Neuronal stem cell (in vitro differentiated cells): ENCODE data around the gene STK38L.

Experiments used
- DNase-seq: peaks from one replicate; pipeline ENCODE4 v3.0.0-alpha.2; 2013; ENCODE audit warnings: low spot score
- H2AFZ ChIP-seq: one replicate; pipeline ENCODE4 v1.6.1; 2013; ENCODE audit warnings: mild to moderate bottlenecking, low read length, inconsistent platforms
- H2AK5ac ChIP-seq: 2 replicates; pipeline ENCODE4 v1.6.1; 2013; ENCODE audit warnings: low read depth, mild to moderate bottlenecking, inconsistent platforms, low read length, moderate library complexity, mixed read lengths
- H2BK120ac ChIP-seq: 2 replicates; pipeline ENCODE4 v1.6.1; 2013; ENCODE audit warnings: low read depth, mild to moderate bottlenecking, inconsistent platforms, low read length, moderate library complexity, mixed read lengths
- H2BK12ac ChIP-seq: one replicate; pipeline ENCODE4 v1.6.1; 2013; ENCODE audit warnings: low read length, inconsistent platforms
- H2BK15ac ChIP-seq: 2 replicates; pipeline ENCODE4 v1.6.1; 2013; ENCODE audit warnings: mild to moderate bottlenecking, low read length, inconsistent platforms, mixed read lengths
- H2BK5ac ChIP-seq: one replicate; pipeline ENCODE4 v1.6.1; 2013; ENCODE audit warnings: inconsistent platforms, mild to moderate bottlenecking, low read length, moderate library complexity
- H3K14ac ChIP-seq: one replicate; pipeline ENCODE4 v1.6.1; 2013; ENCODE audit warnings: low read length, inconsistent platforms
- H3K18ac ChIP-seq: 2 replicates; pipeline ENCODE4 v1.6.1; 2013; ENCODE audit warnings: low read length, inconsistent platforms
- H3K23ac ChIP-seq: 2 replicates; pipeline ENCODE4 v1.6.1; 2013; ENCODE audit warnings: low read depth, mild to moderate bottlenecking, mixed read lengths, low read length, inconsistent platforms; ENCODE audit not compliant: poor library complexity
- H3K27ac ChIP-seq: replicated peaks from 3 replicates; pipeline ENCODE4 v1.5.1; 2013; ENCODE audit warnings: low read length, inconsistent platforms
- H3K27me3 ChIP-seq, 3 experiments: 2 replicates each; pipeline ENCODE4 v1.6.1; 2013; ENCODE audit warnings: low read length in 3 of 3, mild to moderate bottlenecking in 2 of 3, inconsistent platforms in 1 of 3, low read depth in 1 of 3, mixed read lengths in 1 of 3, moderate library complexity in 1 of 3; ENCODE audit not compliant: control insufficient read depth in 3 of 3, insufficient read depth in 3 of 3
- H3K36me3 ChIP-seq, 2 donors: replicated peaks in 1 of 2; 2 replicates each; pipeline ENCODE4 v1.6.1; 2013; ENCODE audit warnings: low read length in 2 of 2; ENCODE audit not compliant: control insufficient read depth in 2 of 2, insufficient read depth in 2 of 2
- H3K4ac ChIP-seq: 2 replicates; pipeline ENCODE4 v1.6.1; 2013; ENCODE audit warnings: inconsistent platforms, mild to moderate bottlenecking, low read length, moderate library complexity
- H3K4me1 ChIP-seq, 2 donors: 1 replicate in 1 of 2; 2 replicates in 1 of 2; pipeline ENCODE4 v1.6.1; 2013; ENCODE audit warnings: low read length in 2 of 2, low read depth in 1 of 2; ENCODE audit not compliant: control insufficient read depth in 2 of 2, insufficient read depth in 1 of 2
- H3K4me2 ChIP-seq: one replicate; pipeline ENCODE4 v1.6.1; 2013; ENCODE audit warnings: mild to moderate bottlenecking, low read length, inconsistent platforms; ENCODE audit not compliant: insufficient read depth, poor library complexity, severe bottlenecking
- H3K4me3 ChIP-seq, 2 donors: 2 replicates each; pipeline ENCODE4 v1.5.1; 2013; ENCODE audit warnings: low read length in 2 of 2, mild to moderate bottlenecking in 2 of 2, inconsistent platforms in 1 of 2, moderate library complexity in 1 of 2
- H3K79me1 ChIP-seq: one replicate; pipeline ENCODE4 v1.6.1; 2013; ENCODE audit warnings: low read depth, mild to moderate bottlenecking, inconsistent platforms, low read length, moderate library complexity
- H3K9ac ChIP-seq: one replicate; pipeline ENCODE4 v1.6.1; 2013; ENCODE audit warnings: mild to moderate bottlenecking, low read depth, low read length, inconsistent platforms; ENCODE audit not compliant: poor library complexity
- H3K9me3 ChIP-seq, 2 donors: replicated peaks in 1 of 2; 2 replicates each; pipeline versions ENCODE3 to v1.6.1; 2013; ENCODE audit warnings: low read length in 2 of 2, mild to moderate bottlenecking in 2 of 2, inconsistent platforms in 1 of 2, low read depth in 1 of 2, mixed read lengths in 1 of 2, moderate library complexity in 1 of 2; ENCODE audit not compliant: control insufficient read depth in 2 of 2, insufficient read depth in 1 of 2
- H4K8ac ChIP-seq: one replicate; pipeline ENCODE4 v1.6.1; 2013; ENCODE audit warnings: low read depth, mild to moderate bottlenecking, inconsistent platforms, low read length, moderate library complexity
- H4K91ac ChIP-seq: one replicate; pipeline ENCODE4 v1.6.1; 2013; ENCODE audit warnings: low read length, low read depth, mild to moderate bottlenecking, inconsistent platforms; ENCODE audit not compliant: poor library complexity
- WGBS, 2 donors: extraction: QIAGEN DNeasy Blood & Tissue Kit; methylation state at CpG; one replicate each; pipeline ENCODE4 v1.1.7; 2013; ENCODE audit warnings: missing lambda C conversion rate in 2 of 2, mixed read lengths in 1 of 2; ENCODE audit not compliant: insufficient read length in 2 of 2, insufficient replicate concordance in 1 of 2; ENCODE audit errors: extremely low coverage in 2 of 2; 5-methylcytosine and 5-hydroxymethylcytosine counted together

The STK38L gene

DNA sequence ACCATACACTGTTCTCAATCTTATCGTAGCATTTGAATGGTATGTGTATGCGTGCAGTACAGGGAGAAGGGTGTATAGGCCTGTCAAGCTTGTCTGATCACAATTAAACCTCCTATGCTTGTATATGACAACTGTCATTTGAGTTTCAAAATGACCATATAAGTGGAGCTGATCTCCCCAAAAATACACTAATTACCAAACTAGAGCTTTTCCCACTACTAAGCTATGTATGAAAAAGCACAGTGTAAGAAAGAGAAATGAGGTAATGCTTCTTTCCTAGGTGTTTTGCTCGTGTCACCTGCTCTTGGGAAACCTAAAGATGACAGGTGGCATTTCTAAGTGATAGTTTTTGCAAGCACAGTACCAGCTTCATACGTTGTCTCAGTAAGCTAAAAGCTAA lies 1.1 kb upstream of the STK38L start:
- no peak overlapping the region for H3K27ac ChIP-seq

DNA sequence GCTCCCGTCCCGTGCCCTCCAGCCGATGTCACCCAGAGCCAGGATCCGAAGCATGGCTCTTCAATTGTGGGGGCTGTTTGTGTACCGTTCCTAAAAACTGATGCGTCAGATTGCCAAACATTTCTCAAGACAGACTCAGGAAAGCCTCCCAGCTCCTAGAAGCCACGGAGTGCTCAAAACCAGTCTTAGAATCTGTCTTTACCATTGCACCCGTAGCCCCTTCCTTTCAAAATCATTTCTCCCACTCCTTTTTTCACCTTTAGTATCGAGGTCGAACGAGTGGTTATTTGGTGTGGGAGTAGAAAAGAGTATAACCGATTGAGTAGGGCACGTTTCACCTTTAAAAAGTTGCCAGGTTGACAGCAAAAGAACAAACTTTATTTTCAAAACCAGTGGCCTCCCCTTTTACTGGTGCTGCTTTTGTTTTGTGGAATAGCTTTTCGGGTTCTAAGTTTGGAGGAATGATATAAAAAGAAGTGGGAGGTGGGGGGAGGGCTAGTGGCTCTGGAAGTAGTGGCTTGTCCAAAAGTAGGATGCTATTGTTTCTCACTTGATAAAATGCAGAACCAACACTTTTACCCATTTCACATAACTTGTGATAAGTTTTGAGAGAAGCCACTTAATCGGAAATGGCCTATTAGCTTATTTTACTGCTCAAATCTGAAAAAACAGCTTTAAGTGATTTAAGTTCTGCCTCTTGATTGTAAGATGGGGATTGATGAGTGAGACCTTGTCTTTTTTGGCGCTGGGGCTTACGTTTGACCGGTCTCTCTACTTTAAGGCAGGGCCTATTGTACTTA lies 803 bp downstream of the STK38L start:
- H3K9me3 ChIP-seq: no peaks in the 10 kb centered on the region
- peak overlapping the region; percentile 79 for H3K9ac ChIP-seq
- H2BK120ac ChIP-seq: no peak overlapping the region
- no peaks in the 10 kb centered on the region for H3K36me3 ChIP-seq
- H4K91ac ChIP-seq: no peak overlapping the region
- H3K4ac ChIP-seq: no peak overlapping the region
- no peak overlapping the region for H2BK15ac ChIP-seq
- H3K4me2 ChIP-seq: peak overlapping the region; percentile 56
- H2AK5ac ChIP-seq: no peak overlapping the region
- peaks cover 3 to 11% of the 10 kb centered on the region in 2 donors for H3K4me1 ChIP-seq
- H2AFZ ChIP-seq: peak overlapping the region; percentile 90
- WGBS, 2 donors: no CpG with 5 or more reads among the region's 18 CpGs
- DNase-seq: no peak
- no peak overlapping the region for H3K23ac ChIP-seq
- no peak overlapping the region for H2BK5ac ChIP-seq
- peak overlapping the region; percentile 62 for H3K27ac ChIP-seq
- H3K14ac ChIP-seq: no peak overlapping the region
- no peak overlapping the region for H2BK12ac ChIP-seq
- peak overlapping the region; percentile 70 to 95 for H3K4me3 ChIP-seq
- H3K79me1 ChIP-seq: no peaks in the 10 kb centered on the region
- peaks cover 0 to 2% (median 0%) of the 10 kb centered on the region in 3 experiments for H3K27me3 ChIP-seq
- H4K8ac ChIP-seq: no peak overlapping the region
- peak overlapping the region; percentile 94 for H3K18ac ChIP-seq

More for the DNA sequence above, 1.1 kb upstream of the STK38L start:
- Histone ChIP-seq H3K18ac (no peak overlapping the region), H3K4ac (no peak overlapping the region), H3K4me1 (peaks cover 3 to 11% of the 10 kb centered on the region in 2 donors), H2BK12ac (no peak overlapping the region), H4K91ac (no peak overlapping the region), H4K8ac (no peak overlapping the region), H3K23ac (no peak overlapping the region), H3K27me3 (peaks cover 0 to 2% (median 0%) of the 10 kb centered on the region in 3 experiments), H3K4me2 (no peak overlapping the region), H2AK5ac (no peak overlapping the region), H2BK15ac (no peak overlapping the region), H2BK5ac (no peak overlapping the region), H3K36me3 (no peaks in the 10 kb centered on the region), H2AFZ (peak overlapping the region; percentile 90), H2BK120ac (no peak overlapping the region), H3K9ac (no peak overlapping the region), H3K4me3 (no peak overlapping the region), H3K79me1 (no peaks in the 10 kb centered on the region), H3K14ac (no peak overlapping the region), H3K9me3 (no peaks in the 10 kb centered on the region)
- no CpG with 5 or more reads among the region's 4 CpGs for WGBS, 2 donors
- no peak for DNase-seq

DNA sequence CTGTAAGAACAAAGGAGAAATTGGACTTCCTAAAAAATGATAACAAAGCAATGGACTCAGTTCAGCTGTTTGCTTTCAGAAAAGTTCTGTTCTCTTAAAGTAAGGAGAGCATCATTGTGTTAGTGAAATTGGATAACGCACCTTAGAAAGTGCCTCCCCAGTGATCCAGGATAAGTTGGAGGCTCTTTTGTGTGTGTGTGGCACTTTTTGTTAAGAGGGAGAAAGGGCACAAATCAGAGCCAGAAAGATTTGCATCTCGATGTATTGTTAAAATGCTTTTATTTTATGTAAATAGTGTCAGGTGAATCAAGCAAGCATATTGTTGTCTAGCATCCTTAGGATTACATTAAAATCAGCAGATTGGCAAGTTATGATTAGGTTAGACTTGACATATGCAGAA lies 2.1 kb downstream of the STK38L start:
- peaks cover 0 to 2% (median 0%) of the 10 kb centered on the region in 3 experiments for H3K27me3 ChIP-seq
- H3K36me3 ChIP-seq: no peaks in the 10 kb centered on the region
- DNase-seq: no peak
- peak overlapping the region in 1 of 2 donors; percentile 70 for H3K4me3 ChIP-seq
- no peak overlapping the region for H3K14ac ChIP-seq
- no peak overlapping the region for H2BK12ac ChIP-seq
- no peak overlapping the region for H3K4ac ChIP-seq
- peaks cover 3 to 11% of the 10 kb centered on the region in 2 donors for H3K4me1 ChIP-seq
- no peaks in the 10 kb centered on the region for H3K79me1 ChIP-seq
- no peak overlapping the region for H3K9ac ChIP-seq
- H3K9me3 ChIP-seq: no peaks in the 10 kb centered on the region
- H4K91ac ChIP-seq: no peak overlapping the region
- no peak overlapping the region for H2BK120ac ChIP-seq
- no peak overlapping the region for H3K23ac ChIP-seq
- H2BK15ac ChIP-seq: no peak overlapping the region
- no peak overlapping the region for H3K4me2 ChIP-seq
- no peak overlapping the region for H2AFZ ChIP-seq
- WGBS, 2 donors: no CpG with 5 or more reads among the region's 2 CpGs
- no peak overlapping the region for H3K27ac ChIP-seq
- H2AK5ac ChIP-seq: no peak overlapping the region
- H4K8ac ChIP-seq: no peak overlapping the region
- no peak overlapping the region for H3K18ac ChIP-seq
- H2BK5ac ChIP-seq: no peak overlapping the region

GRCh38 chr12:27246774-27247173 lies 2.7 kb downstream of the STK38L start:
- no peak overlapping the region for H2AK5ac ChIP-seq
- H3K4me1 ChIP-seq: peaks cover 3 to 11% of the 10 kb centered on the region in 2 donors
- no peaks in the 10 kb centered on the region for H3K36me3 ChIP-seq
- no peak overlapping the region for H4K8ac ChIP-seq
- H3K9me3 ChIP-seq: no peaks in the 10 kb centered on the region
- no peak overlapping the region for H3K27ac ChIP-seq
- no peak overlapping the region for H3K14ac ChIP-seq
- H2AFZ ChIP-seq: no peak overlapping the region
- WGBS, 2 donors: no CpG with 5 or more reads among the region's 5 CpGs
- H3K4me2 ChIP-seq: no peak overlapping the region
- H3K79me1 ChIP-seq: no peaks in the 10 kb centered on the region
- H3K4ac ChIP-seq: no peak overlapping the region
- H3K4me3 ChIP-seq: peak overlapping the region in 1 of 2 donors; percentile 16
- DNase-seq: no peak
- H3K27me3 ChIP-seq: peaks cover 0 to 2% (median 0%) of the 10 kb centered on the region in 3 experiments
- H2BK120ac ChIP-seq: no peak overlapping the region
- no peak overlapping the region for H2BK5ac ChIP-seq
- H2BK12ac ChIP-seq: no peak overlapping the region
- no peak overlapping the region for H3K9ac ChIP-seq
- no peak overlapping the region for H3K23ac ChIP-seq
- H4K91ac ChIP-seq: no peak overlapping the region
- no peak overlapping the region for H3K18ac ChIP-seq
- H2BK15ac ChIP-seq: no peak overlapping the region
